Suppressor macrophage treated with lipopolysaccharide for 1 hour (primary cell): ENCODE data around the gene NFIA.
A peak's percentile ranks its signal among the peaks of the same experiment; 100 is the strongest.

Experiments
- DNase-seq, 3 donors: peaks; one replicate each; pipeline ENCODE4 v3.0.0-alpha.2; 2020 to 2022

The NFIA gene

GRCh38 chr1:61187352-61188086 lies 105.2 kb downstream of the NFIA start:
- DNase-seq: no peak

DNA sequence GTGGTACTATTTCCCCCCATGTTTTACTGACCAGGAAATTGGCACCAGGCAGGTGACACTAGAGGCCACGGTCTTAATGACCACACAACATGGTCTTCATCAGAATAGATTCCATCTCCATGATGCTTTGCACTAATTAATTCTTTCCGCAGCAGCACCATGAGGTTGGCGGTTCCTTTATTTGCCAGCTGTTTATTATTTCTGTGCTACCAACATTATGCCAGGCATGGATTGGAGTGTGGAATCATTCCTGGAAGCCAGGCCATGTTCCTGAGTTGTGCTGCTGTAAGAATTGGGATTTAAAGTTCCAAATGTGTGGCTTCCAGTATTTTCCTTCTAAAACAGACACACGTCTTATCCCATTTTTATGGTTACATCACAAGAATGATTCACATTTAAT lies 107.8 kb downstream of the NFIA start:
- DNase-seq: no peak

- no peak for DNase-seq
Observed at GRCh38 chr1:61190618-61191432, 108.5 kb downstream of the NFIA start.

DNA sequence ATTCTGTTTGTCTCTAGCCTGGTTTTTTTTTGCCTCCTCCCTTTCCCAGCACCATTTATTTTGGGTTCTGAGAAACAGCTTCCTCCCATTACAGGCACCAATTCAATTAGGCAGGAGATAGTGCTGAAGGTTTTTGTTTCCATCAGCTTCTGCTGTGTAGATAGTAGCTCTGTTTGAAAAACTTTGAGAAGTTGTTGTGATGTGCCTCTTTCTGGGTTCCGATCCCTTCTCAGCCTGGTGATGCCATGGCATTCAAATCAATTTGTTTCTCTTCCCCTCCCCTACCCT lies 109.0 kb downstream of the NFIA start:
- no peak for DNase-seq

DNA sequence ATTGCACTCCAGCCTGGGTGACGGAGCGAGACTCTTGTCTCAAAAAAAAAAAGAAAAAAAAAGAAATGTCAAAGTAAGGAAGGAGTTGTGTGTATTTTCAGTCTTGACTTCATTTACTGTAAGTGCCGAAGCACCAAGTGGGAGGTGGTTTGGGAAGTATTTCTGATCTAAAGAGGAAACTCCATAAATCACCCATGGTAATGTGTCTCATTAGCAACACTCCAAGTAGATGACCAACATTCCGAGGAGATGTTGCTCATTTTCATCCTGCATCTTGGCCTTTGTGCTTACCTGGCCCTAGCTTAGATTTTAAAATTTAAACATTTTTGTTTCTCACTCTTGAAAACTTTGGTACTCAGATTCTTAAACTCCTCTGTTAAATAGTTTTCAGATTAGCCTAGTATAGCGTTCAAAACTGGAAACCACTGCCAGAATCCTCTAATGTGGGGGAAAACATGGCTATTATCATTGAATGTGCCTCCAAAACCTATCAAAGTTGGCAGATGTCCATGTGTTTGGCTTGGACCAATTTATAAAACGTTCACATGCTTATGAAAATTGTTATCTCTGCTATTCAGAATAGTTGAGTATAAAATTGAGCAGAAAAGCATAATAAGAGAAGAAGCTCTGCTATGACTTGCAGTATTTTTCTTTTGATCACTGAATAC lies 110.4 kb downstream of the NFIA start:
- no peak for DNase-seq

DNA sequence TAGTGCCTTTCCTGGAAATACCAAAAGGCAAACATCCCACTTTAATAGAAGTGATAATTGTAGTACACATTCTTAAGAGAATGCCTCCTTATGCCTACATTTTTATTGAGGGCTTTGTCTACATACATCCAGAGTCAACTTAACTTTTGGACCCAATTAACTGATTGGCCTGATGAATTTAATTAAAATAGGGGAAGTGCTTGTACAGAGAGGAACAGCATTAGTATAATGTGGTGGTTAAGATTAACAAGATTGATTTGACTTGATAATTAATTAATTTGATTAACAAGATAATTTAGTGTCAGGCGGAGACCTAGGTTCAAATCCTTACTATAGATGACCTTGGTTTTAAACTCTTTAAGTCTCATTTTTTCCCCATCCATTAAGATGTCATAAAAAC lies 111.4 kb downstream of the NFIA start:
- no peak for DNase-seq

- DNase-seq: no peak
Observed at GRCh38 chr1:61198554-61198953, 116.2 kb downstream of the NFIA start.

- DNase-seq: no peak
Observed at GRCh38 chr1:61201035-61201434, 118.7 kb downstream of the NFIA start.

- no peak for DNase-seq
Observed at GRCh38 chr1:61202854-61203598, 120.7 kb downstream of the NFIA start.

DNA sequence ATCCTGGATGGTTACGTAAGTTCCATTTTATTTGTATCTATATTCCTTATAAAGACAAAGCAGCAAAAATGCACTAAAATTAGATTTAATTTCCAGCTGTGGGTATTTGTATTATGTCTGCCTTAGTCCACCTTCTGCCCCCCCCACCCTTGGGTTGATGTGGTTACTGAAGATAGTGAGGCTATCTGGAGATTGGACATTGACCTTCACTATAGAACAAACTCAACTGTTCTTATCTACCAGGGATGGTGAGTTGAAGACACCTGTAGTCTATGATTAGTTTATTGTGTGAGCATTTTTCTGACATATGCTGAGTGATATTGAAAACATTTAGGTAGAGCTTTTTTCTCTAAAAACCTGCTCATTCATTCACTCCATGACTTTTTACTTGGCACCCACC lies 122.2 kb downstream of the NFIA start:
- DNase-seq: no peak

DNA sequence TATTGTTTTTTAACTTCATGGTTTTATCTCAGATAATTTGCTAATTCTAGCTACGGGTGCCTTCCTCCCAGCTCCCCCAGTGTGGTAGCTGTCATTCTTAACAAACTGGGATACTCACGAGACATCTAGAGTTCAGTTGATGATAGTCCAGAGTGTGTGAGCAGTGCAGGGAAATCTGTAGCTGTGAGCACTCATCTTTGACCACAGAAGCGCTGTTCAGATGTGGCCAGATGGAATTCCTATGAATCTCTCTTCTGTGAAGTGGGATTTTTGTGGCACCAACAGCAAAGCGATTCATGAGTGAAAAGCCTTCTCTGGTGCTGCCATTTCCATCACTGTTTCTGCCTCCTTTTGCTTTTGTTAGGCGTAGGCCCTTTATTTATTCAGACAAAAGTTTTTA lies 125.1 kb downstream of the NFIA start:
- no peak for DNase-seq

- no peak for DNase-seq
Observed at GRCh38 chr1:61208172-61208571, 125.8 kb downstream of the NFIA start.

GRCh38 chr1:61208831-61209230 lies 126.5 kb downstream of the NFIA start:
- no peak for DNase-seq

- no peak for DNase-seq
Observed at GRCh38 chr1:61210435-61211154, 128.2 kb downstream of the NFIA start.

- no peak for DNase-seq
Observed at GRCh38 chr1:61213245-61214011, 131.1 kb downstream of the NFIA start.

DNA sequence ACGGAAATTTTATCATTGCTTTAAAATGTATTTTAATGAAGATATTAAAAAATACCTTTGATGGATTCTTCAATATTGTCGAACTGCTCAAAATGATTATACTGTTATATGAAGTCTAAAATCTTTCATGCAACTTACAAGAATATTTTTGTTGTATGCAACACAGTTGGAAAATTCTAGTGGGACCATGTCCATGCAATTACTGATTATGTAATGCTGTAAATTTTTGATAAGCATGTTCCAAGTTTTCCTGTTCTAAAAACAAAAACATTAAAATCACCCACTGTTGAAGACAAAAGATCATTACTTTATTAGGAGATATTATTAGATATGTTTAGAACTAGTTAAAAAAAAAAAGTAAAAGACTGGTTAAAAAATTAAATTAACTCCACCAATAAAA lies 132.8 kb downstream of the NFIA start:
- DNase-seq: no peak

GRCh38 chr1:61215676-61216289 lies 133.4 kb downstream of the NFIA start:
- DNase-seq: no peak

GRCh38 chr1:61220536-61220935 lies 138.2 kb downstream of the NFIA start:
- DNase-seq: no peak

GRCh38 chr1:61221642-61222041 lies 139.3 kb downstream of the NFIA start:
- DNase-seq: peak in 1 of 3 donors; percentile 4

DNA sequence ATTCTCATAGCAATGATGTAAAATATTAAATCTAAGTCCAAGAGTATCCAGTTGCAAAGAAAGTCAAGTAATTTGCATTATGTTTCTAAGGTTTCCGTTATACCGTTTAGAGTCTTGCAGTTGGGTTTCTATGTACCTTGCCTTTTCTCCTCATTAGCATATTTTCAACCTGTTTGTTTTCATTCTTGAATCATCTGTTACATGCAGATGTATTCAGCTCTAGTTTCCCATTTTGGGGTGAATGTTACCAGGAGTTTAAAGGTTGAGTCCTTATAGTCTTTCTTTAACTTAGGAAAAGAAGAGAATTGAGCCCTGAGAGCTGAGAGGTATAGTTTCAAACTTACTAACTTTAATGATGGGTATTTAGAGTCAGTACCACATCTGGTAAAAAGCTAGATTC lies 139.9 kb downstream of the NFIA start:
- DNase-seq: no peak

DNA sequence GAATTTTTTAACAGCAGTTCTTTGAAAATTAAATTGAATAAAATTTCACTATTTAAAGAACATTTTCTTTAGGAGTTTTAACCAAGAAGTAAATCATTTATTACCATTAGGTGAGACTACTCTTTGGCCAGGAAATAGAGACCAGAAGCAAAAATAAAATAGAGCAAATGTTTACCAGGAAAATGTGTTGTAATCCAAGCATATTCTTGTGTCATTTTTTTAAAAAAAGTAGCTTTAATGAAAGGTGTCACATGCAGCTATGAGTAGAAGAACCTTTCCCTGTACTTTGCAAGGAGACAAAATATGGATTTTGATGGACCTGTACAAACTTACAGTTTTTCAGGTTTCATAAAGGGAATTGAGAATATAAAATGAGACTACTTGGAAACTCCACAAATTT lies 140.8 kb downstream of the NFIA start:
- DNase-seq: no peak
